UCSD-AML1 (cell line): ENCODE results near the gene DHRS7B.

Experiments
- DNase-seq: peaks from one replicate; lab custom pipeline; 2025; ENCODE audit not compliant: unreplicated experiment; lab: John Stamatoyannopoulos, UW

Gene DHRS7B

GRCh38 chr17:21149621-21150020 is 22.9 kb downstream of the DHRS7B start:
- no peak for DNase-seq

- no peak for DNase-seq
These were observed 26.0 kb downstream of the DHRS7B start for GRCh38 chr17:21152731-21153130.

- DNase-seq: no peak
These were observed 31.0 kb downstream of the DHRS7B start for GRCh38 chr17:21157586-21158370.

- no peak for DNase-seq
These were observed 33.6 kb downstream of the DHRS7B start for GRCh38 chr17:21160401-21160800.

- no peak for DNase-seq
These were observed 35.0 kb downstream of the DHRS7B start for GRCh38 chr17:21161498-21162393.

- no peak for DNase-seq
These were observed 35.6 kb downstream of the DHRS7B start for GRCh38 chr17:21162394-21162775.

- no peak for DNase-seq
These were observed 36.3 kb downstream of the DHRS7B start for GRCh38 chr17:21163101-21163500.

- no peak for DNase-seq
These were observed 37.5 kb downstream of the DHRS7B start for GRCh38 chr17:21164216-21164615.

GRCh38 chr17:21164620-21165019 is 37.9 kb downstream of the DHRS7B start:
- no peak for DNase-seq

GRCh38 chr17:21165922-21166594 is 39.3 kb downstream of the DHRS7B start:
- no peak for DNase-seq

GRCh38 chr17:21166595-21167210 is 39.9 kb downstream of the DHRS7B start:
- DNase-seq: no peak

GRCh38 chr17:21167303-21167702 is 40.5 kb downstream of the DHRS7B start:
- DNase-seq: no peak

GRCh38 chr17:21168555-21168865 is 41.7 kb downstream of the DHRS7B start:
- DNase-seq: no peak

- DNase-seq: no peak
These were observed 42.7 kb downstream of the DHRS7B start for GRCh38 chr17:21169496-21169895.

GRCh38 chr17:21170809-21171208 is 44.0 kb downstream of the DHRS7B start:
- DNase-seq: no peak

GRCh38 chr17:21171309-21171922 is 44.7 kb downstream of the DHRS7B start:
- DNase-seq: no peak

GRCh38 chr17:21171970-21172510 is 45.3 kb downstream of the DHRS7B start:
- DNase-seq: no peak

- DNase-seq: no peak
These were observed 46.1 kb downstream of the DHRS7B start for GRCh38 chr17:21172846-21173245.

- no peak for DNase-seq
These were observed 46.8 kb downstream of the DHRS7B start for GRCh38 chr17:21173543-21173942.

- no peak for DNase-seq
These were observed 47.4 kb downstream of the DHRS7B start for GRCh38 chr17:21174186-21174585.

- DNase-seq: no peak
These were observed 47.9 kb downstream of the DHRS7B start for GRCh38 chr17:21174713-21175112.
